Liver (tissue), 9 donors: ENCODE results near the gene SPEN. TPM values are rescaled to one million over a fixed set of nuclear protein-coding genes. Genes with fewer than 3 reads are reported as not detected.

Experiments used
- DNase-seq: peaks from one replicate; pipeline ENCODE4 v3.0.0-alpha.2; 2017; ENCODE audit warnings: low spot score
- H3K27ac ChIP-seq, 2 donors: one replicate each; pipeline ENCODE4 v1.7.0; 2013; ENCODE audit warnings: inconsistent platforms in 2 of 2, low read length in 2 of 2, control low read depth in 1 of 2, low read depth in 1 of 2, mild to moderate bottlenecking in 1 of 2
- H3K27me3 ChIP-seq, 4 donors: one replicate each; pipeline versions ENCODE4 v1.6.1 to v1.7.0; 2013; ENCODE audit warnings: low read length in 3 of 4, inconsistent platforms in 1 of 4, mild to moderate bottlenecking in 1 of 4, moderate library complexity in 1 of 4; ENCODE audit not compliant: control insufficient read depth in 4 of 4, insufficient read depth in 4 of 4
- H3K36me3 ChIP-seq, 4 donors: one replicate each; pipeline versions ENCODE4 v1.6.1 to v1.7.0; 2013; ENCODE audit warnings: low read length in 3 of 4, mild to moderate bottlenecking in 3 of 4, low read depth in 1 of 4, moderate library complexity in 1 of 4; ENCODE audit not compliant: control insufficient read depth in 4 of 4, insufficient read depth in 3 of 4
- H3K4me1 ChIP-seq, 4 donors: one replicate each; pipeline versions ENCODE4 v1.6.1 to v1.7.0; 2013; ENCODE audit warnings: low read length in 3 of 4, mild to moderate bottlenecking in 3 of 4, moderate library complexity in 1 of 4; ENCODE audit not compliant: control insufficient read depth in 4 of 4, insufficient read depth in 4 of 4
- H3K4me3 ChIP-seq, 3 donors: one replicate each; pipeline versions ENCODE4 v1.6.1 to v1.7.0; 2013; ENCODE audit warnings: low read length in 3 of 3, control low read depth in 1 of 3, low read depth in 1 of 3, mild to moderate bottlenecking in 1 of 3
- H3K9ac ChIP-seq, 2 donors: one replicate each; pipeline ENCODE4 v1.7.0; 2013; ENCODE audit warnings: low read length in 2 of 2, mild to moderate bottlenecking in 2 of 2, moderate library complexity in 2 of 2, control low read depth in 1 of 2, low read depth in 1 of 2
- H3K9me3 ChIP-seq, 4 donors: one replicate each; pipeline versions ENCODE4 v1.6.1 to v1.7.0; 2013; ENCODE audit warnings: low read length in 3 of 4; ENCODE audit not compliant: control insufficient read depth in 4 of 4
- EGR1 ChIP-seq, 2 donors: IDR thresholded peaks; 2 replicates each; pipeline ENCODE4 v1.6.1; 2016 to 2018; ENCODE audit warnings: antibody characterized with exemption in 2 of 2, low read depth in 2 of 2
- FOXA1 ChIP-seq: IDR thresholded peaks from 2 replicates; pipeline ENCODE4 v1.6.1; 2016; ENCODE audit warnings: antibody characterized with exemption
- FOXA2 ChIP-seq: IDR thresholded peaks from 2 replicates; pipeline ENCODE4 v1.6.1; 2016; ENCODE audit warnings: antibody characterized with exemption
- GABPA ChIP-seq, 2 donors: IDR thresholded peaks in 1 of 2; conservative IDR thresholded peaks in 1 of 2; 2 replicates each; pipeline ENCODE4 v1.6.1; 2016; ENCODE audit warnings: antibody characterized with exemption in 2 of 2, mild to moderate bottlenecking in 1 of 2, moderate library complexity in 1 of 2
- HNF4A ChIP-seq, 2 donors: conservative IDR thresholded peaks; 2 replicates each; pipeline ENCODE4 v1.6.1; 2016; ENCODE audit warnings: antibody characterized with exemption in 2 of 2, mild to moderate bottlenecking in 2 of 2
- RAD21 ChIP-seq, 2 donors: IDR thresholded peaks; 2 replicates each; pipeline ENCODE4 v1.6.1; 2016; ENCODE audit warnings: antibody characterized with exemption in 2 of 2, mild to moderate bottlenecking in 2 of 2
- SP1 ChIP-seq: IDR thresholded peaks from 2 replicates; pipeline ENCODE4 v1.6.1; 2018; ENCODE audit warnings: antibody characterized with exemption, mild to moderate bottlenecking
- TAF1 ChIP-seq: conservative IDR thresholded peaks from 2 replicates; pipeline ENCODE4 v1.6.1; 2016; ENCODE audit warnings: antibody characterized with exemption, mild to moderate bottlenecking
- YY1 ChIP-seq: IDR thresholded peaks from 2 replicates; pipeline ENCODE4 v1.6.1; 2016; ENCODE audit warnings: antibody characterized with exemption, mild to moderate bottlenecking
- ZBTB33 ChIP-seq: IDR thresholded peaks from 2 replicates; pipeline ENCODE4 v1.6.1; 2016; ENCODE audit warnings: antibody characterized with exemption
- WGBS: extraction: QIAGEN DNeasy Blood & Tissue Kit; methylation state at CpG from one replicate; pipeline ENCODE4 v1.1.7; 2013; 5-methylcytosine and 5-hydroxymethylcytosine counted together
- polyA plus RNA-seq, 2 donors: library from polyadenylated mRNA; stranded (reverse) in 1 of 2; unstranded in 1 of 2; fragments of 200-250 nt in 1 of 2; fragments of >200 nt in 1 of 2; fragmentation: Nextera tagmentation in 1 of 2; extraction: Ambion mirVana in 1 of 2; gene quantifications; one replicate each; pipeline versions ENCODE4 v1.2.1 to v1.2.3, GENCODE V29; 2013 to 2015
- total RNA-seq, 2 donors: library from RNA; depleted of rRNA; stranded (reverse); fragments of >200 nt; gene quantifications; one replicate each; pipeline ENCODE4 v1.2.3, GENCODE V29; 2014
- TF ChIP-seq, protein P1 (sequence below): IDR thresholded peaks from 2 replicates; pipeline ENCODE4 v1.6.1; 2016; ENCODE audit warnings: antibody characterized with exemption, mild to moderate bottlenecking
- TF ChIP-seq, protein P2 (sequence below): IDR thresholded peaks from 2 replicates; pipeline ENCODE4 v1.6.1; 2016; ENCODE audit warnings: antibody characterized with exemption
- TF ChIP-seq, protein P3 (sequence below): IDR thresholded peaks from 2 replicates; pipeline ENCODE4 v1.6.1; 2016; ENCODE audit warnings: antibody characterized with exemption
- donor health status: healthy.
- donor health status: healthy.
- donor health status: healthy.
- donor health status: healthy.
- donor health status: healthy.

Gene SPEN
- total and polyA plus RNA-seq, 4 donors, result 7.4 to 29.4 (median 15.2) TPM

GRCh38 chr1:15944308-15945010, 97.0 kb downstream of the SPEN start:
- Histone ChIP-seq H3K36me3 (peaks cover 20 to 67% (median 30%) of the 10 kb centered on the region in 4 donors), H3K27me3 (no peaks in the 10 kb centered on the region), H3K4me1 (peaks cover 0 to 3% (median 0%) of the 10 kb centered on the region in 4 donors), H3K9ac (no peak overlapping the region), H3K9me3 (no peaks in the 10 kb centered on the region), H3K27ac (no peak overlapping the region), H3K4me3 (no peak overlapping the region)
- no peak for DNase-seq
- TF ChIP-seq EGR1 (IDR thresholded peaks at IDR 0.05; ENCODE audit: low read depth in 2 of 2) (no peak), TAF1 (no peak), SP1 (no peak), YY1 (no peak), GABPA (IDR thresholded peaks at IDR 0.05 in 1 of 2, conservative IDR thresholded peaks at IDR 0.05 in 1 of 2) (no peak), RAD21 (IDR thresholded peaks at IDR 0.05) (no peak)
- TF ChIP-seq, protein P1, sequence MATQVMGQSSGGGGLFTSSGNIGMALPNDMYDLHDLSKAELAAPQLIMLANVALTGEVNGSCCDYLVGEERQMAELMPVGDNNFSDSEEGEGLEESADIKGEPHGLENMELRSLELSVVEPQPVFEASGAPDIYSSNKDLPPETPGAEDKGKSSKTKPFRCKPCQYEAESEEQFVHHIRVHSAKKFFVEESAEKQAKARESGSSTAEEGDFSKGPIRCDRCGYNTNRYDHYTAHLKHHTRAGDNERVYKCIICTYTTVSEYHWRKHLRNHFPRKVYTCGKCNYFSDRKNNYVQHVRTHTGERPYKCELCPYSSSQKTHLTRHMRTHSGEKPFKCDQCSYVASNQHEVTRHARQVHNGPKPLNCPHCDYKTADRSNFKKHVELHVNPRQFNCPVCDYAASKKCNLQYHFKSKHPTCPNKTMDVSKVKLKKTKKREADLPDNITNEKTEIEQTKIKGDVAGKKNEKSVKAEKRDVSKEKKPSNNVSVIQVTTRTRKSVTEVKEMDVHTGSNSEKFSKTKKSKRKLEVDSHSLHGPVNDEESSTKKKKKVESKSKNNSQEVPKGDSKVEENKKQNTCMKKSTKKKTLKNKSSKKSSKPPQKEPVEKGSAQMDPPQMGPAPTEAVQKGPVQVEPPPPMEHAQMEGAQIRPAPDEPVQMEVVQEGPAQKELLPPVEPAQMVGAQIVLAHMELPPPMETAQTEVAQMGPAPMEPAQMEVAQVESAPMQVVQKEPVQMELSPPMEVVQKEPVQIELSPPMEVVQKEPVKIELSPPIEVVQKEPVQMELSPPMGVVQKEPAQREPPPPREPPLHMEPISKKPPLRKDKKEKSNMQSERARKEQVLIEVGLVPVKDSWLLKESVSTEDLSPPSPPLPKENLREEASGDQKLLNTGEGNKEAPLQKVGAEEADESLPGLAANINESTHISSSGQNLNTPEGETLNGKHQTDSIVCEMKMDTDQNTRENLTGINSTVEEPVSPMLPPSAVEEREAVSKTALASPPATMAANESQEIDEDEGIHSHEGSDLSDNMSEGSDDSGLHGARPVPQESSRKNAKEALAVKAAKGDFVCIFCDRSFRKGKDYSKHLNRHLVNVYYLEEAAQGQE, result no peak
- TF ChIP-seq, protein P2, sequence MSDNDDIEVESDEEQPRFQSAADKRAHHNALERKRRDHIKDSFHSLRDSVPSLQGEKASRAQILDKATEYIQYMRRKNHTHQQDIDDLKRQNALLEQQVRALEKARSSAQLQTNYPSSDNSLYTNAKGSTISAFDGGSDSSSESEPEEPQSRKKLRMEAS, result no peak
- TF ChIP-seq, protein P3, sequence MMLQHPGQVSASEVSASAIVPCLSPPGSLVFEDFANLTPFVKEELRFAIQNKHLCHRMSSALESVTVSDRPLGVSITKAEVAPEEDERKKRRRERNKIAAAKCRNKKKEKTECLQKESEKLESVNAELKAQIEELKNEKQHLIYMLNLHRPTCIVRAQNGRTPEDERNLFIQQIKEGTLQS, result no peak
- 95% methylated on average over 55 of the region's 55 CpGs for WGBS

- Histone ChIP-seq H3K4me3 (no peak overlapping the region), H3K9me3 (no peaks in the 10 kb centered on the region), H3K36me3 (peaks cover 20 to 67% (median 29%) of the 10 kb centered on the region in 4 donors), H3K27me3 (no peaks in the 10 kb centered on the region), H3K27ac (no peak overlapping the region), H3K9ac (no peak overlapping the region), H3K4me1 (peaks cover 0 to 4% (median 0%) of the 10 kb centered on the region in 4 donors)
- DNase-seq, result no peak
- 96% methylated on average over 39 of the region's 39 CpGs for WGBS
- TF ChIP-seq FOXA1 (no peak), GABPA (IDR thresholded peaks at IDR 0.05 in 1 of 2, conservative IDR thresholded peaks at IDR 0.05 in 1 of 2) (no peak), ZBTB33 (no peak), FOXA2 (no peak), YY1 (no peak), HNF4A (conservative IDR thresholded peaks at IDR 0.05) (no peak)
Measured at GRCh38 chr1:15945011-15945831, 97.7 kb downstream of the SPEN start.
